Esophagus (tissue), 2 donors: Measurements from ENCODE around the gene GNAT3. TPM values are rescaled to one million over a fixed set of nuclear protein-coding genes. Genes with fewer than 3 reads are reported as not detected.

Experiments
- H3K27ac ChIP-seq, 2 donors: one replicate each; pipeline ENCODE4 v1.5.1; 2013; ENCODE audit warnings: low read depth in 2 of 2, mild to moderate bottlenecking in 2 of 2, inconsistent platforms in 1 of 2, low read length in 1 of 2, moderate library complexity in 1 of 2
- H3K27me3 ChIP-seq, 2 donors: one replicate each; pipeline ENCODE4 v1.6.1; 2013; ENCODE audit warnings: low read length in 2 of 2, control low read depth in 1 of 2, mild to moderate bottlenecking in 1 of 2; ENCODE audit not compliant: insufficient read depth in 2 of 2, control insufficient read depth in 1 of 2
- H3K36me3 ChIP-seq, 2 donors: one replicate each; pipeline ENCODE4 v1.6.1; 2013; ENCODE audit warnings: low read length in 1 of 2; ENCODE audit not compliant: control insufficient read depth in 2 of 2, insufficient read depth in 2 of 2
- H3K4me1 ChIP-seq, 2 donors: one replicate each; pipeline ENCODE4 v1.6.1; 2013; ENCODE audit warnings: low read length in 1 of 2; ENCODE audit not compliant: control insufficient read depth in 2 of 2, insufficient read depth in 2 of 2
- H3K4me3 ChIP-seq, 2 donors: one replicate each; pipeline ENCODE4 v1.5.1; 2013; ENCODE audit warnings: low read length in 2 of 2, mild to moderate bottlenecking in 2 of 2, low read depth in 1 of 2, moderate library complexity in 1 of 2
- H3K9me3 ChIP-seq, 2 donors: one replicate each; pipeline ENCODE4 v1.6.1; 2013; ENCODE audit warnings: mild to moderate bottlenecking in 2 of 2, low read depth in 1 of 2, low read length in 1 of 2, moderate library complexity in 1 of 2; ENCODE audit not compliant: control insufficient read depth in 2 of 2, insufficient read depth in 1 of 2
- WGBS, 2 donors: extraction: QIAGEN DNeasy Blood & Tissue Kit; methylation state at CpG; one replicate each; pipeline ENCODE4 v1.1.7; 2013; 5-methylcytosine and 5-hydroxymethylcytosine counted together
- polyA plus RNA-seq, 2 donors: library from polyadenylated mRNA; stranded (reverse); fragments of 200-250 nt; gene quantifications; one replicate each; pipeline ENCODE4 v1.2.3, GENCODE V29; 2013
- donor health status: healthy with polysubstance abuse.
- donor health status: Bipolar disorder and iron deficiency.

The GNAT3 gene
- polyA plus RNA-seq, 2 donors = not detected

DNA sequence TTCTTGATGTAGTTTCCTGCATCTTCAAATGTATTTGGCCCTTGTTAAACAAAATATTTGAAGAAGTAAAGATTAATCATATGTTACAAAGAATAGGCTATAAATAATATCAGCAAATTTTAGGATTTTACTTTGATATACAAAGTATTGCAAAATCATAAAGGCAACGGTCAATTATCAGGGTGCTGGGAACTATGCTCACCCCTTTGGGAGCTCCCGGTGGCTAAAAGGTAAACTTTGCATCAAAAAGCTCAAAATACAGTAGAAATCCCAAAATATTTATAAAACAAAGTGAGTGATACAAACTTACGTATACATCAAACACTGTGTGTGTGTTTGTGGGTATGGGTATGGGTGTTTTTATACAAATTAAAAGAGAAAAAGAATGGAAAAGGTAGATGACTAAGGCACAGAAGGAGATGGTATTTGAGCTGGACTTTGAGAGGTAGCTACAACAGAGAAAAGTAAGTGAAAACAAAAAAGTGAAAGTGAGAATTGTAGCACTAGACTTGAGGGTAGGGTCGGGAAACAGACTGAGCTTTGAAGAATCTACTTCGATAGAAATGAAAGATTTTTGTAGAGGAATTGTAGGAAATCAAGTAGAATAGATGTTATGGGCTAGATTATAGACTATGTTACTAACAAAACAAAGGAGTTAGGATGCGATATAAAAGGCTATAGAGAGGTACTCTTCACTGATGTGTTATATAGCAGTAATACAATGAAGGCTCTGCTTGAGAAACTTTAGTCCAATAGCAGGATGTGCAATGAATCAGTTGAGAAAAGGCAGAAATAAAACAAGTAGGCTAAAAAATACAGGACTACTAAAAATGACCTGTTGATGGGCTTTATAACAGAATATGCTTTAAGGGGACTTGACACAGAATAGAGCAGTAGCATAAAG is 52.8 kb downstream of the GNAT3 start:
- Histone ChIP-seq H3K9me3 (no peaks in the 10 kb centered on the region), H3K36me3 (no peaks in the 10 kb centered on the region), H3K27ac (no peak overlapping the region), H3K27me3 (no peaks in the 10 kb centered on the region), H3K4me3 (no peak overlapping the region), H3K4me1 (no peaks in the 10 kb centered on the region)
- 71 to 78% methylated on average over 6 of the region's 6 CpGs for WGBS, 2 donors

DNA sequence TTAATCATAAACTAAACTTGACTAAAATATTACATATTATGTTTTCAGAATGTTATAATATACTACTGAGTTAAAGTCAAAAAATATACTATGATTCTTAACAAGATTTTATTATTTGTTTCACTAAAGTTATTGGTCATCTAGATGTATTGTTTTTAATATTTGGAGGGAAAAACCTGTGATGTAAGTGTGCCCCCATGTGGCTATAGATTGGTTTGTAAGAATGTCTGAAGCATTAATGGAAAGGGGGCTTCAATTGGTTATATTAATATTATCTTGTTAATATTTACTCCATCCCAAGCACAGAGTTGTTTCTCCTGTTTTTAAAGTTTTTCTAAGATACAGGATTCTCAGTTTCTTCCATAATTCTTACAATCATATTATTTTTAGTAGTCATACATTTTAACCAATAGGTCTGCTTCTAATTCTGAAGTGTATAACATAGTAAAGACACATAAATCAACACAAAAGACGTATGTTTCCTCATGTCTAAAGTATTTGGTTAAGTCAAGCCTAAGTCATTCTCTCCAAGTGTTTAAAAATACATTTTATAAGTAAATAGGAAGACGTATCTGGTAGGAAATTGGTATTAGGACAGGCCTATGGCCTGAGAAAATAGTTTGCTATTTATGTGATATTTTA is 58.0 kb downstream of the GNAT3 start:
- H3K27me3 ChIP-seq = no peaks in the 10 kb centered on the region
- no peak overlapping the region for H3K27ac ChIP-seq
- 49 to 51% methylated on average over 2 of the region's 2 CpGs for WGBS, 2 donors
- no peaks in the 10 kb centered on the region for H3K9me3 ChIP-seq
- H3K4me1 ChIP-seq = no peaks in the 10 kb centered on the region
- no peak overlapping the region for H3K4me3 ChIP-seq
- no peaks in the 10 kb centered on the region for H3K36me3 ChIP-seq

DNA sequence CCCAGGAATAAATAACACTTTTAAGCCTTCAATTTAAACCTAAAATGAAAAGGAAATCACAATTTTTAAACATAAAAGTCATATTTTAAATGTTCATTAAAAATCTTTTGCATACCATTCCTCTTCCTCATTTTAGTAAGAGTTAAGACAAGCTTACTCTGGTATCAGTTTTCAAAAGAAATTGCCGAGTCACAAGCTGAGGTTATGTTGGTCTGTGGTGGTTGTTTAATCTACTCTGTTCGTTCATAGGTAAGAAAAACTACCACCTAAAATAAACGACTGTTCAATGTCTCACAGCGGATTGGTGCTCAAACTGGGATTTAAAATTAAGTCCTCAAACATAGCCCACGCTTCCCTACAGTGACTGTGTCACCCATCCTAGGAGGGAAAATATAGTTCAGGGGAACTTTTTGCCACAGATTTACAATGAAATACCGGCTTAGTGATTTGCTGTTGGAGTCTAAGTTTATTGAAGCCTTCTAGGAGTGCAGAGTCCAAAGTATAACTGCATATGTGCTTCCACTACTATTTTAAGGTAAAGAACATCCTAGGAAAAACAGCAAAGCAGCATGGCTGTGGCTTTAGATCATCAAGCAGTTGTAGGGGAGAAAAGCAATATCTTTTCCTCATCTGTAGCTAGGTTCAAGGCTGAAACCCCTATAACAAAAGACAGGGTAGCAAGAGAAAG is 61.1 kb downstream of the GNAT3 start:
- no peaks in the 10 kb centered on the region for H3K27me3 ChIP-seq
- no peaks in the 10 kb centered on the region for H3K9me3 ChIP-seq
- 52 to 57% methylated on average over 6 of the region's 6 CpGs for WGBS, 2 donors
- no peak overlapping the region for H3K4me3 ChIP-seq
- no peaks in the 10 kb centered on the region for H3K36me3 ChIP-seq
- H3K4me1 ChIP-seq = no peaks in the 10 kb centered on the region
- no peak overlapping the region for H3K27ac ChIP-seq

DNA sequence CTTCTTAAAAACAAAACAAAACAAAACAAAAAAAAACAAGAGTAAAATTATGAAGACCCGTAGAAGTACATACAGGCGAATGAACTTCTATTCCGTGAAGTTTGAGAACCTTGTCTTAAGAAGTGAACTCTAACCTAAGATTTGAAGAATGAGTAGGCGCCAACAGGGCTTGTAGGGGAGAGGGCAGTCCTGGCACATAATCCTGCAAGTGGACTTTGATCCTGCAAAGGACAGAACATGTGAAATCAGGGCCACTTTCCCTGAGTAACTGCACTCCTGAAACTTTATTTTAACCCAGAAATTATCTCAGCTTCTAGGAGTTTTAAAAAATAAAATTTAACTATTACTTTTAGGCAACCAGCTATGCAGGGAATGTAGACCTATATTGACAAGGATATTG is 62.0 kb downstream of the GNAT3 start:
- Histone ChIP-seq H3K4me1 (no peaks in the 10 kb centered on the region), H3K4me3 (no peak overlapping the region), H3K27ac (no peak overlapping the region), H3K27me3 (no peaks in the 10 kb centered on the region), H3K36me3 (no peaks in the 10 kb centered on the region), H3K9me3 (no peaks in the 10 kb centered on the region)
- WGBS, 2 donors = 92 to 93% methylated on average over 4 of the region's 4 CpGs

DNA sequence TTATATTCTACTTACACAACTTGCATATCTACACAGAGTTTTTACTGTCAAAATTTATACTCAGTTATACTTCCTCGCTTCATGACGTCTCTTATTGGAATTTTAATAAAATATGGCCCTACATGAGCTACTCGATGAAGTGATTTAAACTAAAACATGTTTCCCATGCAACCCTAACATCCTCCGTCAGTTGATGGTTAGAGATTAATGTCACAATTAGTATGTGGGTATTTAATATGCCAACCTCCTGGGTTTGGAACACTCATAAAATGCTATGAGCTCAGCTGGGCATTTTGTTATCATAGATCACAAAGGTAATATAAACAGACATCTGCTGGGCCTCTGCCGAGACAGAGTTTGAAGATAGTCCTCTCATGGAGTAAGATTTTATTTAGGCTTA is 66.5 kb downstream of the GNAT3 start:
- no peak overlapping the region for H3K4me3 ChIP-seq
- no peaks in the 10 kb centered on the region for H3K36me3 ChIP-seq
- no peak overlapping the region for H3K27ac ChIP-seq
- no peaks in the 10 kb centered on the region for H3K27me3 ChIP-seq
- no peaks in the 10 kb centered on the region for H3K9me3 ChIP-seq
- no peaks in the 10 kb centered on the region for H3K4me1 ChIP-seq
- WGBS, 2 donors = 84 to 87% methylated on average over 5 of the region's 5 CpGs

DNA sequence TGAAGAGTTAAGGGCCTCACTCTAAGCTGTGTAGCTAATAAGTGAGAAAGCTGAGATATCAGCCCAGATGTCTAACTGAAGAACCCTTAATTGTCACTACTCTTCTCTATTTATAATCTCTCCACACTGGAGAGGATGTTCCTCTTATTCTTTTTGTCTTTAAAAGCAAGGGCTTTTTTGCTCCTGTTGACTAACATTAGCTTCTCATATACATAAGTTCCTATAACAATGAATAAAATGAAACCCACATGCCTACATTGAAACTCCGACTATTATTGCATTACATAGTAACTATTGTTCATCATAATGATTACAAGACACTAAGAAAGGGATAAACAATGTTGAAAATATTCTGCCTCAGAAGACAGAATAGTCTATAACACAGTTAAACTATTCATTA is 67.1 kb downstream of the GNAT3 start:
- 70 to 71% methylated on average over 1 of the region's 1 CpG for WGBS, 2 donors
- Histone ChIP-seq H3K27ac (no peak overlapping the region), H3K4me1 (no peaks in the 10 kb centered on the region), H3K9me3 (no peaks in the 10 kb centered on the region), H3K27me3 (no peaks in the 10 kb centered on the region), H3K4me3 (no peak overlapping the region), H3K36me3 (no peaks in the 10 kb centered on the region)

GRCh38 chr7:80443325-80443724 is 68.5 kb downstream of the GNAT3 start:
- H3K4me3 ChIP-seq = no peak overlapping the region

GRCh38 chr7:80440883-80441282 is 71.0 kb downstream of the GNAT3 start:
- Histone ChIP-seq H3K9me3 (no peaks in the 10 kb centered on the region), H3K27ac (no peak overlapping the region), H3K36me3 (no peaks in the 10 kb centered on the region), H3K27me3 (no peaks in the 10 kb centered on the region), H3K4me1 (no peaks in the 10 kb centered on the region), H3K4me3 (no peak overlapping the region)
- WGBS, 2 donors = 28 to 36% methylated on average over 2 of the region's 2 CpGs

More at GRCh38 chr7:80443325-80443724, 68.5 kb downstream of the GNAT3 start:
- H3K27me3 ChIP-seq = no peaks in the 10 kb centered on the region
- no peak overlapping the region for H3K27ac ChIP-seq
- no peaks in the 10 kb centered on the region for H3K4me1 ChIP-seq
- H3K9me3 ChIP-seq = no peaks in the 10 kb centered on the region
- 75 to 86% methylated on average over 3 of the region's 3 CpGs for WGBS, 2 donors
- no peaks in the 10 kb centered on the region for H3K36me3 ChIP-seq

DNA sequence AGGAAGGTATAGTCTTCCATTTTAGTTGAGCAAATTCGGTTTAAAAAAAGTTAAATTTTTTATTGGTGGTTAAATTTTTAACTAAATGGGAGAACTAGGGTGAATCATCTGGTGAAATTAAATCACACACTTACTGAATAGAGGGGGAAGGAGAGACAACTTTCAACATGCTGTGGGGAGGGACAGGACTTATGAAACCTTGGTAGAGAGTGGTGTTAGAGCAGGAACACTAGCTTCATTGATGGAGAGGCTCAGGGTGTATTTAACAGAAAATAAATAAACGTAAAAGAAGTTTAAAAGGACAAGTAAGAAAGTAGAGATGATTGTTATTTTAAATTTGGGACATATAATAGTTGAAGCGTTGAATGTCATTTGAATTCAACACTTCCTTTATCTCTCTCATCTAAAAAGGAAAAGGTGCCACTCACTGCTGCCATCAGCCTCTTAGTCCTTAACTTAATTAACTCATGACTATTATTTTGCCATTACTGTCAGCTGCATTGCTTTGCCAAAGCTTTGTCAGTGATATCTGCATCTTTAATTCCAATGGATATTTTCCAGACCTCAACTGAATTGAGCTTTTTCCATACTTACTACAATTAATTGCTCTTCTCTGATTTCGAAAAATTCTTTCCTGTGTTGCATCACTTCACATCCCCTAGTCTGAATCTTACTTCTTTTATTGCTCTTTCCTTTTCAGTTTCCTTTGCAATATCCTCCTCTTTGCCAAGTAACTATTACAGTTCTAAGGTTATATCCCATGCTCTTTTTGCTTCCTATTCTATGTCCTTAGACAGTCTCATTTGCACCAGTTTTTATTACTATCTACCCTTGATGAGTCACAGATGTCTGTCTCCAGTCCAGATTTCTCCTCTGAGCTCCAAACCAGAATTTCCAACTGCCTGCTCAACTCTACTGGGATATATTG is 71.7 kb downstream of the GNAT3 start:
- 65 to 66% methylated on average over 4 of the region's 4 CpGs for WGBS, 2 donors
- Histone ChIP-seq H3K9me3 (no peaks in the 10 kb centered on the region), H3K27me3 (no peaks in the 10 kb centered on the region), H3K27ac (no peak overlapping the region), H3K36me3 (no peaks in the 10 kb centered on the region), H3K4me3 (no peak overlapping the region), H3K4me1 (no peaks in the 10 kb centered on the region)
